Panc1 (cell line): ENCODE measurements around the gene ALX3. TPM values are rescaled to one million over a fixed set of nuclear protein-coding genes. Genes with fewer than 3 reads are reported as not detected.

Experiments used
- ATAC-seq: fragments of 200-7000 bp; cut with Tn5 transposase; 2 replicates; pipeline ENCODE4 v1.9.1; 2020; ENCODE audit warnings: mild to moderate bottlenecking, moderate library complexity
- BruUV-seq: library from RNA; stranded (reverse); fragments of 400-500 nt; replicated peaks from 2 replicates; lab custom pipeline; 2021; lab: Mats Ljungman, UMichigan
- CTCF ChIA-PET: fragments of 300-600 bp; sonication (Branson Sonifier 250); formaldehyde crosslinking; loops from one replicate; lab custom pipeline; 2022; ENCODE audit warnings: antibody characterized with exemption; lab: Charles Lee
- POLR2A ChIA-PET: fragments of 300-600 bp; sonication (Branson Sonifier 250); formaldehyde crosslinking; loops from one replicate; lab custom pipeline; 2022; ENCODE audit warnings: antibody characterized with exemption; lab: Charles Lee
- DNase-seq: peaks from one replicate; pipeline ENCODE4 v3.0.0-alpha.2; 2010; ENCODE audit warnings: low read depth, low spot score
- H3K27ac ChIP-seq: 2 replicates; pipeline ENCODE4 v1.5.1; 2011; ENCODE audit warnings: mild to moderate bottlenecking, low read length, inconsistent platforms
- H3K27me3 ChIP-seq: fragments of 200-500 bp; sonication (Bioruptor generic); 2 replicates; pipeline ENCODE4 v1.6.0; 2014; ENCODE audit warnings: low read length, inconsistent platforms; ENCODE audit not compliant: control insufficient read depth, insufficient read depth
- H3K36me3 ChIP-seq: fragments of 200-500 bp; sonication (Bioruptor generic); 2 replicates; pipeline ENCODE4 v1.5.1; 2014; ENCODE audit warnings: inconsistent platforms, mild to moderate bottlenecking, low read length, moderate library complexity; ENCODE audit not compliant: control insufficient read depth, insufficient read depth
- H3K4me1 ChIP-seq: 2 replicates; pipeline ENCODE4 v1.5.1; 2011; ENCODE audit warnings: inconsistent platforms, mild to moderate bottlenecking, low read length, moderate library complexity; ENCODE audit not compliant: control insufficient read depth, insufficient read depth
- H3K4me3 ChIP-seq, 2 experiments: 2 replicates each; pipeline ENCODE4 v1.5.1; 2011 to 2012; ENCODE audit warnings: low read depth in 2 of 2, low read length in 2 of 2, mild to moderate bottlenecking in 2 of 2, inconsistent platforms in 1 of 2, moderate library complexity in 1 of 2
- H3K9me3 ChIP-seq: fragments of 200-500 bp; sonication (Bioruptor generic); 2 replicates; pipeline ENCODE4 v1.5.1; 2014; ENCODE audit warnings: low read depth, mild to moderate bottlenecking, inconsistent platforms, low read length, moderate library complexity; ENCODE audit not compliant: control insufficient read depth, insufficient read depth
- CTCF ChIP-seq: fragments of 450-650 bp; IDR thresholded peaks from 2 replicates; pipeline ENCODE4 v1.5.1; 2017; ENCODE audit warnings: mild to moderate bottlenecking
- POLR2AphosphoS5 ChIP-seq: IDR thresholded peaks from 2 replicates; pipeline ENCODE4 v1.6.1; 2012; ENCODE audit warnings: mild to moderate bottlenecking, low read depth, low read length, moderate library complexity
- REST ChIP-seq, 2 experiments: IDR thresholded peaks; 2 replicates each; pipeline ENCODE4 v1.6.1; 2011 to 2012; ENCODE audit warnings: low read depth in 2 of 2, control low read depth in 1 of 2, low read length in 1 of 2, mild to moderate bottlenecking in 1 of 2, moderate library complexity in 1 of 2; ENCODE audit not compliant: insufficient read depth in 1 of 2
- SIN3A ChIP-seq: IDR thresholded peaks from 2 replicates; pipeline ENCODE4 v1.6.1; 2012; ENCODE audit warnings: low read depth, mild to moderate bottlenecking, low read length, moderate library complexity, borderline replicate concordance; ENCODE audit not compliant: insufficient read depth
- TCF7L2 ChIP-seq: IDR thresholded peaks from 2 replicates; pipeline ENCODE4 v1.6.1; 2011; ENCODE audit warnings: mild to moderate bottlenecking, low read depth, low read length, inconsistent platforms
- in situ Hi-C: cut with HindIII; loops from 2 replicates; pipeline ENCODE4 v1.10.0; 2016; ENCODE audit warnings: low sequenced_read_pairs, low pct_unique_long_range_greater_than_20kb
- intact Hi-C: fragments of 100-400 bp; cut with micrococcal nuclease; formaldehyde crosslinking; loops from one replicate; pipeline ENCODE4 v1.10.0; 2022; ENCODE audit not compliant: unreplicated experiment
- total RNA-seq: library from RNA; stranded (reverse); gene quantifications from one replicate; pipeline ENCODE4 v1.2.1, GENCODE V29; 2021; ENCODE audit not compliant: unreplicated experiment

Gene ALX3
- total RNA-seq, 1 experiment from 2014 or later, result not detected

GRCh38 chr1:110048923-110049601 is 21.4 kb downstream of the ALX3 start:
- Histone ChIP-seq H3K27ac (no peak overlapping the region), H3K9me3 (no peaks in the 10 kb centered on the region), H3K27me3 (no peaks in the 10 kb centered on the region), H3K36me3 (peaks cover 9% of the 10 kb centered on the region; the same call in 1 of the 2 replicates), H3K4me1 (no peaks in the 10 kb centered on the region), H3K4me3 (no peak overlapping the region)
- intact Hi-C loops (no loop called here), in situ Hi-C loops (no loop called here)
- no TSS peak for BruUV-seq
- ChIA-PET CTCF (no interaction called here), POLR2A (no interaction called here)
- DNase-seq (no peak), ATAC-seq (no peak)
- no peak for TF ChIP-seq TCF7L2
- TF ChIP-seq CTCF, result no peak
- no peak for TF ChIP-seq POLR2AphosphoS5
- TF ChIP-seq REST (IDR thresholded peaks at IDR 0.05; ENCODE audit: insufficient read depth in 1 of 2, low read depth in 2 of 2, low read length in 1 of 2), result no peak
- TF ChIP-seq SIN3A, result no peak

- Histone ChIP-seq H3K4me3 (no peak overlapping the region), H3K4me1 (no peaks in the 10 kb centered on the region), H3K36me3 (peaks cover 10% of the 10 kb centered on the region; the same call in 1 of the 2 replicates), H3K27me3 (no peaks in the 10 kb centered on the region), H3K27ac (no peak overlapping the region), H3K9me3 (no peaks in the 10 kb centered on the region)
- ChIA-PET CTCF (no interaction called here), POLR2A (no interaction called here)
- TF ChIP-seq POLR2AphosphoS5, result no peak
- TF ChIP-seq REST (IDR thresholded peaks at IDR 0.05; ENCODE audit: insufficient read depth in 1 of 2, low read depth in 2 of 2, low read length in 1 of 2), result no peak
- TF ChIP-seq TCF7L2, result no peak
- TF ChIP-seq CTCF, result no peak
- TF ChIP-seq SIN3A, result no peak
- in situ Hi-C loops, result no loop called here
- no peak for DNase-seq
- intact Hi-C loops, result no loop called here
- no peak for ATAC-seq
- no TSS peak for BruUV-seq
Observed at GRCh38 chr1:110048240-110048639, 22.2 kb downstream of the ALX3 start.
